GM10266 (cell line): ENCODE results near the gene RIOK2.

Experiments
- DNase-seq: peaks from one replicate; pipeline ENCODE4 v3.0.0; 2012; ENCODE audit errors: extremely low spot score
- CTCF ChIP-seq: IDR thresholded peaks from 2 replicates; pipeline ENCODE4 v1.5.1; 2012; ENCODE audit warnings: mild to moderate bottlenecking, low read depth; ENCODE audit not compliant: control insufficient read depth, insufficient read depth; ENCODE audit errors: missing control alignments

Gene RIOK2

GRCh38 chr5:97223596-97223995 lies 40.5 kb upstream of the RIOK2 start:
- no peak for DNase-seq
- TF ChIP-seq CTCF = no peak

- no peak for TF ChIP-seq CTCF
- no peak for DNase-seq
Observed at GRCh38 chr5:97209343-97209742, 26.3 kb upstream of the RIOK2 start.

GRCh38 chr5:97208714-97209113 lies 25.7 kb upstream of the RIOK2 start:
- TF ChIP-seq CTCF = no peak
- DNase-seq = no peak

GRCh38 chr5:97208184-97208713 lies 25.2 kb upstream of the RIOK2 start:
- DNase-seq = no peak
- no peak for TF ChIP-seq CTCF

GRCh38 chr5:97194366-97194765 lies 11.3 kb upstream of the RIOK2 start:
- DNase-seq = no peak
- TF ChIP-seq CTCF = no peak

GRCh38 chr5:97193355-97193688 lies 10.3 kb upstream of the RIOK2 start:
- no peak for TF ChIP-seq CTCF
- no peak for DNase-seq

- no peak for TF ChIP-seq CTCF
- no peak for DNase-seq
Observed at GRCh38 chr5:97192580-97193354, 9.7 kb upstream of the RIOK2 start.
